ENCODE measurements around the gene RNF213. TPM values are rescaled to one million over a fixed set of nuclear protein-coding genes. Genes with fewer than 3 reads are reported as not detected.
"Not testable (repeated sequence)": the region's sequence is repeated elsewhere in the genome, so short reads cannot be mapped to it uniquely, and the experiment has no call there.

The RNF213 gene
- total RNA-seq, 4 donors from 2014 or later = 113 to 174 (median 159) TPM

DNA sequence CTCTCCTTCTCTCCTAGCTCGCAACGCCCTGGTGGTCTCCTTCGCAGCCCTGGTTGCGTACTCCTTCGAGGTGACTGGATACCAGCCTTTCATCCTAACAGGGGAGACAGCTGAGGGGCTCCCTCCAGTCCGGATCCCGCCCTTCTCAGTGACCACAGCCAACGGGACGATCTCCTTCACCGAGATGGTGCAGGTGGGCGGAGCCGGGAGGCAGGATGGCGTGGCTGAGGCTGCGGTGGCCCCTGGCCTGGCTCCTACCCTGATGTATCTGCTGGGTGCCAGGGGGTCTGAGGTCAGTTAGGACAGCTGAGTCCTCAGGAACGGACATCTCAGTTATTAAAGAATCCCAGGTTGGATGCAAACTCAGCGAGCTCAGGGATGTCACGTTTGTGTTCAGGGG lies 23.7 kb upstream of the RNF213 start:
- H3K4me3 ChIP-seq = no peak overlapping the region
- no peak for TF ChIP-seq POLR2A (IDR thresholded peaks at IDR 0.05)
- TF ChIP-seq EP300 (IDR thresholded peaks at IDR 0.05; ENCODE audit: low read depth) = no peak
- TF ChIP-seq, protein P1, sequence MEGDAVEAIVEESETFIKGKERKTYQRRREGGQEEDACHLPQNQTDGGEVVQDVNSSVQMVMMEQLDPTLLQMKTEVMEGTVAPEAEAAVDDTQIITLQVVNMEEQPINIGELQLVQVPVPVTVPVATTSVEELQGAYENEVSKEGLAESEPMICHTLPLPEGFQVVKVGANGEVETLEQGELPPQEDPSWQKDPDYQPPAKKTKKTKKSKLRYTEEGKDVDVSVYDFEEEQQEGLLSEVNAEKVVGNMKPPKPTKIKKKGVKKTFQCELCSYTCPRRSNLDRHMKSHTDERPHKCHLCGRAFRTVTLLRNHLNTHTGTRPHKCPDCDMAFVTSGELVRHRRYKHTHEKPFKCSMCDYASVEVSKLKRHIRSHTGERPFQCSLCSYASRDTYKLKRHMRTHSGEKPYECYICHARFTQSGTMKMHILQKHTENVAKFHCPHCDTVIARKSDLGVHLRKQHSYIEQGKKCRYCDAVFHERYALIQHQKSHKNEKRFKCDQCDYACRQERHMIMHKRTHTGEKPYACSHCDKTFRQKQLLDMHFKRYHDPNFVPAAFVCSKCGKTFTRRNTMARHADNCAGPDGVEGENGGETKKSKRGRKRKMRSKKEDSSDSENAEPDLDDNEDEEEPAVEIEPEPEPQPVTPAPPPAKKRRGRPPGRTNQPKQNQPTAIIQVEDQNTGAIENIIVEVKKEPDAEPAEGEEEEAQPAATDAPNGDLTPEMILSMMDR (IDR thresholded peaks at IDR 0.05) = no peak
- TF ChIP-seq POLR2AphosphoS5 (IDR thresholded peaks at IDR 0.05) = no peak
- no peak overlapping the region for H3K27ac ChIP-seq
- WGBS, 2 donors (ENCODE audit: low coverage in 1 of 2) = 90% methylated on average over 17 of the region's 17 CpGs; no CpG with 5 or more reads in 1 of the 2 donors
- peaks cover 0 to 14% (median 6%) of the 10 kb centered on the region in 4 donors for H3K36me3 ChIP-seq
- no peak for DNase-seq
- no peaks in the 10 kb centered on the region for H3K27me3 ChIP-seq
- in situ Hi-C loops (cut with MboI; ENCODE audit: low pct_ligation_motif_present in 1 of 4, low pct_unique_long_range_greater_than_20kb in 1 of 4, low sequenced_read_pairs in 3 of 4) (loop anchor here in 1 of 4 donors (25.0 kb wide), 1 partner anchor 150 kb away; no protein-coding TSS in a partner anchor), intact Hi-C loops (cut with DNase I; ENCODE audit: low total_unique reads) (no loop called here)
- H3K4me1 ChIP-seq = no peaks in the 10 kb centered on the region
- H3K9me3 ChIP-seq = peaks cover 14 to 17% of the 10 kb centered on the region in 2 donors

DNA sequence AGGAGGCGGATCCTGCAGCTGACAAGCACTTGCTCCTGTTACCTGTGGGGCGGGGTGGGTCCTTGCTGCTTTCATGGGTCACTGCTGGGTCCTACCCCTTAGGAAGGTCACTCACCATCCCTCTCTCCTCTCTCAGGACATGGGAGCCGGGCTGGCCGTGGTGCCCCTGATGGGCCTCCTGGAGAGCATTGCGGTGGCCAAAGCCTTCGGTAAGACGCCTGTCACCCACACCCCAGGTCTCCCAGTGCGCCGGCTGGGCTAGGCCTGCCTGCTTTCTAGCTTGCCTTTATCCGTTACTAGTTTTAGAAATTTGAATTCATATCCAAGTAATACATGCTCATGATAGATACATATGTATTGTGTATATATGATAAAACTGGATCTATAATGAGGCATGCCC lies 23.3 kb upstream of the RNF213 start:
- intact Hi-C loops (cut with DNase I; ENCODE audit: low total_unique reads) = no loop called here
- in situ Hi-C loops (cut with MboI; ENCODE audit: low pct_ligation_motif_present in 1 of 4, low pct_unique_long_range_greater_than_20kb in 1 of 4, low sequenced_read_pairs in 3 of 4) = loop anchor here in 1 of 4 donors (25.0 kb wide), 1 partner anchor 150 kb away; no protein-coding TSS in a partner anchor
- no peak for DNase-seq
- TF ChIP-seq POLR2AphosphoS5 (IDR thresholded peaks at IDR 0.05) = no peak
- TF ChIP-seq, protein P1 (IDR thresholded peaks at IDR 0.05) = no peak
- Histone ChIP-seq H3K36me3 (peaks cover 0 to 13% (median 6%) of the 10 kb centered on the region in 4 donors), H3K9me3 (peaks cover 10 to 12% of the 10 kb centered on the region in 2 donors), H3K27ac (no peak overlapping the region), H3K4me3 (no peak overlapping the region), H3K27me3 (no peaks in the 10 kb centered on the region), H3K4me1 (no peaks in the 10 kb centered on the region)
- 98% methylated on average over 10 of the region's 10 CpGs; no CpG with 5 or more reads in 1 of the 2 donors for WGBS, 2 donors (ENCODE audit: low coverage in 1 of 2)

DNA sequence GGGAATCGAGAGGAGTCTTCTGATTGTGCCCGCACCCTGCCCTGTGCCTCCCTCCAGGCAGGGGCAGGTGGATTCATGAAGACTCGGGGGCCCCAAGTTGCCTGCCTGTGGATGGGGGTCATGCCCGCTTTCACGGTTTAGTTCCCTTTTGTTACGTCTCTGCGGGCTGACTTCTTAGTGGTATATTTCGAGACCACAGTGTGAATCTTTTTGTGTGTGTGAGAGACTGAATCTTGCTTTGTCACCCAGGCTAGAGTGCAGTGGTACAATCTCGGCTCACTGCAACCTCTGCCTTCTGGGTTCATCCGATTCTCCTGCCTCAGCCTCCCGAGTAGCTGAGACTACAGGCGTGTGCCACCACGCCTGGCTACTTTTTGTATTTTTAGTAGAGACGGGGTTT lies 18.1 kb upstream of the RNF213 start:
- Histone ChIP-seq H3K27me3 (no peaks in the 10 kb centered on the region), H3K36me3 (peaks cover 0 to 4% (median under 1%) of the 10 kb centered on the region in 4 donors), H3K4me3 (no peak overlapping the region), H3K27ac (no peak overlapping the region), H3K9me3 (no peaks in the 10 kb centered on the region), H3K4me1 (no peaks in the 10 kb centered on the region)
- TF ChIP-seq, protein P1 (IDR thresholded peaks at IDR 0.05) = no peak
- TF ChIP-seq POLR2A (IDR thresholded peaks at IDR 0.05) (no peak), EP300 (IDR thresholded peaks at IDR 0.05; ENCODE audit: low read depth) (no peak), POLR2AphosphoS5 (IDR thresholded peaks at IDR 0.05) (no peak)
- WGBS, 2 donors (ENCODE audit: low coverage in 1 of 2) = 87 to 93% methylated on average over 6 to 14 of the region's 14 CpGs
- in situ Hi-C loops (cut with MboI; ENCODE audit: low pct_ligation_motif_present in 1 of 4, low pct_unique_long_range_greater_than_20kb in 1 of 4, low sequenced_read_pairs in 3 of 4) = loop anchor here in 1 of 4 donors (25.0 kb wide), 1 partner anchor 155 kb away; no protein-coding TSS in a partner anchor
- intact Hi-C loops (cut with DNase I; ENCODE audit: low total_unique reads) = no loop called here
- no peak for DNase-seq

DNA sequence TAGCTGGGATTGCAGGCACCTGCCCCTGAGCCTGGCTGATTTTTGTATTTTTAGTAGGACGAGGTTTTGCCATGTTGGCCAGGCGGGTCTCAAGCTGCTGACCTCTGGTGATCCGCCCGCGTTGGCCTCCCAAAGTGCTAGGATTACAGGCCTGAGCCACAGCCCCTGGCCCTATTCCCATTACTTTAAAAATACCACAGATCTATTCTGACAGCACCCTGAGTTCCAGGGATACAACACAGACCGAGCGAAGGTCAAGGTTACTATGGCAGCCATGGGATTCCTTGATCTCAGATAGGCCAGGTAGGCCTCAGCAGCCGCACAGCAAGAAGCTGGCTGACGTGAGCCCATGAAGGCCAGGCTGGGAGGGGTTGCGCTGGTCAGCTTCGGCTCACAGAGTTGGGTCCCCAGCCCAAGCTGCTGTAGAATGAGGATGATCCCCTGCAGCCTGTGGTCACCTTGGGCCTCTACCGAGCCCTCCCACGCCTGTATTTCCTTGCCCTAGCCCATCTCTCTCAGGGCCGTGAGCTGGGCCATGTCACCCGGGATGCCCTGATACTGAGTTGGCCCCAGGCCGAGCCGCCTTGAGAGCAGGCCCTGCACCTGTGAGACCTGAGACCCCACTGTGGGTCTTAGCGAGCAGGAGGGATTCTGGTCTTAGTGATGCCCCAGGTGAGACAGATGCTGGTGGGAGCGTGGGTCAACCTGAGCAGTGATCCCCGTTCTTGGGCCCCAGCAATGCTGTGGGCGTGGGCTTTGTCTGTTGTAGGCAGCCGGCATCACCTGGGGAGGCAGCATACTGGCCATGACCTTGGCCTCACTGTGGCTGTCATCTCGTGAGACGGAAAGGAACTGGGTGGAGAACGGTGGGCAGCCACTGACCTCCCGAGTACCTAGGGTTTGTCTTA lies 16.9 kb upstream of the RNF213 start:
- Histone ChIP-seq H3K9me3 (no peaks in the 10 kb centered on the region), H3K4me1 (no peaks in the 10 kb centered on the region), H3K36me3 (peaks cover 0 to 4% (median 0%) of the 10 kb centered on the region in 4 donors), H3K27ac (no peak overlapping the region), H3K27me3 (no peaks in the 10 kb centered on the region), H3K4me3 (no peak overlapping the region)
- in situ Hi-C loops (cut with MboI; ENCODE audit: low pct_ligation_motif_present in 1 of 4, low pct_unique_long_range_greater_than_20kb in 1 of 4, low sequenced_read_pairs in 3 of 4) = loop anchor here in 1 of 4 donors (25.0 kb wide), 1 partner anchor 156 kb away; no protein-coding TSS in a partner anchor
- DNase-seq = no peak
- no peak for TF ChIP-seq POLR2A (IDR thresholded peaks at IDR 0.05)
- no peak for TF ChIP-seq POLR2AphosphoS5 (IDR thresholded peaks at IDR 0.05)
- TF ChIP-seq, protein P1 (IDR thresholded peaks at IDR 0.05) = no peak
- TF ChIP-seq EP300 (IDR thresholded peaks at IDR 0.05; ENCODE audit: low read depth) = no peak
- intact Hi-C loops (cut with DNase I; ENCODE audit: low total_unique reads) = no loop called here
- WGBS, 2 donors (ENCODE audit: low coverage in 1 of 2) = 96% methylated on average over 26 of the region's 26 CpGs; no CpG with 5 or more reads in 1 of the 2 donors

DNA sequence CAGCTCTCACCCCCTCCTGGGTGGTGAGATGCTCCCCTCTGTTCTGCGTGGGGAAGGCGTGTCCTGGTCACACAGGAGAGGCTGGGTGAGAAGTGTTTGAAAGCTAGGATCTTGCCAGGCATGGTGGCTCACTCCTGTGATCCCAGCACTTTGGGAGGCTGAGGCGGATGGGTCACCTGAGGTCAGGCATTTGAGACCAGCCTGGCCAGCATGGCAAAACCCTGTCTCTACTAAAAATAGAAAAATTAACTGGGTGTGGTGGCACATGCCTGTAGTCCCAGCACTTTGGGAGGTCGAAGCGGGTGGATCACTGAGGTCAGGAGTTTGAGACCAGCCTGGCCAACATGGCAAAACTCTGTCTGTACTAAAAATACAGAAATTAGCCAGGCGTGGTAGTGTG lies 16.2 kb upstream of the RNF213 start:
- H3K4me1 ChIP-seq; H3K9me3 ChIP-seq; H3K27me3 ChIP-seq; intact Hi-C loops (cut with DNase I; ENCODE audit: low total_unique reads); H3K4me3 ChIP-seq; H3K27ac ChIP-seq; H3K36me3 ChIP-seq; DNase-seq: not testable (repeated sequence)
- 91% methylated on average over 6 of the region's 6 CpGs; no CpG with 5 or more reads in 1 of the 2 donors for WGBS, 2 donors (ENCODE audit: low coverage in 1 of 2)
- in situ Hi-C loops (cut with MboI; ENCODE audit: low pct_ligation_motif_present in 1 of 4, low pct_unique_long_range_greater_than_20kb in 1 of 4, low sequenced_read_pairs in 3 of 4) = loop anchor here in 1 of 4 donors (25.0 kb wide), 1 partner anchor 157 kb away; no protein-coding TSS in a partner anchor
